Mammary epithelial cell (primary cell): Measurements from ENCODE around the gene CENPB.

ENCODE experiments used
- EZH2 ChIP-seq: IDR thresholded peaks from 2 replicates; pipeline ENCODE4 v1.6.1; 2012; ENCODE audit warnings: low read length, inconsistent platforms, borderline replicate concordance
- TF ChIP-seq, protein P1 (sequence below), 2 donors: IDR thresholded peaks in 1 of 2; conservative IDR thresholded peaks in 1 of 2; 2 replicates each; pipeline ENCODE4 v1.5.1; 2011 to 2012; ENCODE audit warnings: inconsistent platforms in 2 of 2, low read length in 2 of 2, mild to moderate bottlenecking in 2 of 2, control low read depth in 1 of 2, low read depth in 1 of 2; ENCODE audit not compliant: insufficient read depth in 1 of 2; ENCODE audit errors: extremely low read depth in 1 of 2

- TF ChIP-seq EZH2: no peak
- TF ChIP-seq, protein P1, sequence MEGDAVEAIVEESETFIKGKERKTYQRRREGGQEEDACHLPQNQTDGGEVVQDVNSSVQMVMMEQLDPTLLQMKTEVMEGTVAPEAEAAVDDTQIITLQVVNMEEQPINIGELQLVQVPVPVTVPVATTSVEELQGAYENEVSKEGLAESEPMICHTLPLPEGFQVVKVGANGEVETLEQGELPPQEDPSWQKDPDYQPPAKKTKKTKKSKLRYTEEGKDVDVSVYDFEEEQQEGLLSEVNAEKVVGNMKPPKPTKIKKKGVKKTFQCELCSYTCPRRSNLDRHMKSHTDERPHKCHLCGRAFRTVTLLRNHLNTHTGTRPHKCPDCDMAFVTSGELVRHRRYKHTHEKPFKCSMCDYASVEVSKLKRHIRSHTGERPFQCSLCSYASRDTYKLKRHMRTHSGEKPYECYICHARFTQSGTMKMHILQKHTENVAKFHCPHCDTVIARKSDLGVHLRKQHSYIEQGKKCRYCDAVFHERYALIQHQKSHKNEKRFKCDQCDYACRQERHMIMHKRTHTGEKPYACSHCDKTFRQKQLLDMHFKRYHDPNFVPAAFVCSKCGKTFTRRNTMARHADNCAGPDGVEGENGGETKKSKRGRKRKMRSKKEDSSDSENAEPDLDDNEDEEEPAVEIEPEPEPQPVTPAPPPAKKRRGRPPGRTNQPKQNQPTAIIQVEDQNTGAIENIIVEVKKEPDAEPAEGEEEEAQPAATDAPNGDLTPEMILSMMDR (conservative IDR thresholded peaks at IDR 0.05 in 1 of 2, IDR thresholded peaks at IDR 0.05 in 1 of 2; ENCODE audit: extremely low read depth in 1 of 2, insufficient read depth in 1 of 2, low read depth in 1 of 2, low read length in 2 of 2): no peak
Measured at GRCh38 chr20:3748073-3748472, 38.5 kb downstream of the CENPB start.
